ENCODE measurements around the gene RNF130.
"Not testable (repeated sequence)": the region's sequence is repeated elsewhere in the genome, so short reads cannot be mapped to it uniquely, and the experiment has no call there.

Gene RNF130

DNA sequence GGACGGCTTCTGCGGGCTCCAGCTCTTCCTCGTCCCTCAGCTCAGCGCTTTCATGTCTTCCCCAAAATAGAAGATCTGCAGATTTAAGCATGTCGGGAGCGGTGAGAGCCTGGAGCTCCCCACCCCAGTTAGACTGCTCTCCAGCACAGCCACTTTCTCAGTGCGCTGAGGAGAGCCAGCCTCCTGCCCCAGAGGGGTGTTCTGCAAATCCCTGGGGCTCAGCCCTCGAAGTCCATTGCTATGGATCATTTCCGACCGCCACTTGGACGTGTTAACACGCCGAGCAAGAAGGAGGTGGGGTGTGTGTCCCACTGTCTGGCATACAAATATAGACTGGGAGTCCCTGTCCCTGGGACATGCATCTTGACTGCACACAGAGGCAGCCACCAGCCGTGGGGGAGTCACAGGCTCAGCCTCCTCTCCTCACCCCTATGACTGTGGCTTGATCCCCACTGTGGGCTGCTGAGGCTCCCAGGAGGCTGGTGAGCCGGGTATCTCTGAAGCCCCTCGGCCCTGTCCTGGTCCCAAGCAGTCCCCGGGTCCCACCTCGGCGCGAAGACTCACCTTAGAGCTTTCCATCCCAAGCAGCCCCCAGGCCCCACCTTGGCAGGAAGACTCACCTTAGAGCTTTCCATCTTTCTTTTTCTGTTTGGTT lies 30.0 kb upstream of the RNF130 start:
- DNase-seq: no peak

DNA sequence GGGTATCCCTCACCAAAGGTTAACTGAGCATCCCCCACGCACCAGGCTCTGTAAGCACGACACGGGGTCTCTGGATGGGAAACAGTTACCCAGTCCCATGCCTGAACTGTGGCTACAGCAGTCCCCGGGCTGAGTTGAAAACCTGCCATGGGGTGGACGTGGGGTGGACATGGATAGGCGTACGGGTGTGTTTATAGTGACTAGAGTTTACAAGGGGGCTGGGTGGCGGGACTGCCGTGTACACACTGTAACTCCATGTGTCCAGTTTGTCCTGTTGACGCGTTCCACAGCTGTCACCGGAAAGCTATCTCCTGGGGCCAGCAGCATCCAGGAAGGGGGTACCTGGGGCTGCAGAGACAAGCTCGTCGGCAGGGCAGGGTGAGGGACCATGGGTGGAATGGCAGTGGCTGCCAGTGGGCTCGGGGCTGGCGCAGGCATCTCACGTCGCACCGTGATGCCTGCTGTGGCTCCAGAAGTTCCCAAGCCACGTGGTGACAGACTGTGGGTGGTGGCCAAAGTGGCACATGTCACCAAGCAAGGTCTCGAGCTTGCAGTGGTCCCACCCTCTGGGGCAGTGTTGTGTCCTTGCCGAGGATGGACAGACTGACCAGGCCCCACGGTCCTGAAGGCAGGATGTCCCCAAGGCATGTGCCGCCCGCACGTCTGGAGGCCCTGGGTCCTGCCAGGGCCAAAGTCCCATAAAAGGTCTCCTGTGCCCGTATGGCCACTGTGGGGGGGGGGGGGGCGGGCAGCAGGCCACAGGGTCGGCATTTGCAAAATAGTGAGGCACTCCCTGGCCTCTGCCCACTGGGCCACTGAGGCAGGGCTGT lies 29.3 kb upstream of the RNF130 start:
- DNase-seq: no peak

DNA sequence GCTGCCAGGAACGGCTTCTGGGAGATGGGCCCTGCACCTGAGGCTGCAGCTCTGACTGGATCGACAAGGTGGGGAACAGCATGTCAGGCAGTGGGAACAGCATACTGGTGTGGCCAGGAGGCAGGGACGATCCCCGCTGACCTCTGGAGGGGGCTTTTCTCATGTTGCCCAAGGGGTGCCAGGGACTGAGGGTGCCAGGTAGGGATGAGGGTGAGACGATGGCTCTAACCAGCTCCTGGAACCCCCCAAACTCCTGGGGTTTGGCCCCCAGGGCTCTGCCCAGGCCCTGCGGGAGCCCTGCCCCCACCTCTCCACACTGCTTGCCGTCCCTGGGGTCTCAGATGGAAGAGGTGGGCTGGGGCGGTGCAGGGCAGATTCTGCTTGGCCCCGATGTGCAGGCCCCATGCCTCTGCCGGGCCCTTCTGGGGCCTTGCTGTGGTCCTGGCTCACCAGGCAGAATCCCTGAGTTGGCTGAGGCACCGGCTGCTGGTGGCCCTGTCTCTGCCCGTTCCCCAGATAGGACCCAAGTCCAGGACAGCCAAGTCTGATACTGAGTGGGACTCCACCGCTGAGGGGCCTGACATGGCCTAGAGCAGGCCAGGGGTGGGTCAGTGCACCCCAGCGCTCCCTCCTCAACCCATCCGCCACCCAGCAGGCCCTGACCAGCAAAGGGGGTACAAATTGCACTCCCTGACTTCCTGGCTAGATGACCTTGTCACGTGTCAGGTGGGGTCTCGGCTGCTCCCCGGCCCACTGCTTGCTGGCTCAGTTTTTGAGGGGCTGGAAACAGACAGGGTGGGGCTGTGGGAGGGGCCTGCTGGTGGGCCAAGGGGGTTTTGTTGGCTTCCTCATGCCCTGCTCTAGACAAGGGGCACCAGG lies 28.4 kb upstream of the RNF130 start:
- no peak for DNase-seq

DNA sequence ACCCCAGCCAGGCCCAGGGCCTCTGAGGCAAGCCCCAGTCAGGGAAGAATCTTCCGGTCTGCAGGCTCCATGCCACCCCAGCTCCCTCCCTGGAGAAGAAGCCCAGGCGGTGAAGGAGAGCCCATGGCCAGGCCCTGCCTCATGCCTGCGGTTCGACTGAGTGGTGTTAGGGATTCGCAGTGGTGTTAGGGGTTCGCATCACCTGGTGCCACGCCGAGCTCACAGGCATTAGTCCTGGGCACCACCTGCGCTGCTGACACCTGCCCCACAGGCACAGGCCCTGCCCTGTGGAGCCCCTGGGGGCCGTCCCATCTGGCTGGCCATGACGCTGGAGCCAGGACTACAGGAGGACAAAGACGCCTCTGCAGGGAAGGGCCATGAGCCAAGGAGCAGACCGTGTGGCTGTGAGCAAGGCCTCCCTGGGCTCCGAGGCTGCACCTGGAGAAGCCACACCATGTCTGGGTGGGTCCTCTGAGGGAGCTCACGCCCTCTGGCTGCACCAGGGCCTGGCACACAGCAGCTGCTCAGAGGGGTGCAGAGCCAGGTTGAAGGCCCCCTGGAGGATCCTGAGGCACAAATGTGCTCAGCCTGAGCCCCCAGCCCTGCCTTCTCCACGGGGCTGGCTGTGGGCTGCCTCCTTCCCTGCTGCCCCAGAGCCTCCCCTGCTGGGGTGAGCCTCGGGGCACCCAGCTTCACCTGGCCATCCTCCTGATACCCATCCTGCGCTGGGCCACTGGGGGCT lies 27.6 kb upstream of the RNF130 start:
- DNase-seq: no peak

DNA sequence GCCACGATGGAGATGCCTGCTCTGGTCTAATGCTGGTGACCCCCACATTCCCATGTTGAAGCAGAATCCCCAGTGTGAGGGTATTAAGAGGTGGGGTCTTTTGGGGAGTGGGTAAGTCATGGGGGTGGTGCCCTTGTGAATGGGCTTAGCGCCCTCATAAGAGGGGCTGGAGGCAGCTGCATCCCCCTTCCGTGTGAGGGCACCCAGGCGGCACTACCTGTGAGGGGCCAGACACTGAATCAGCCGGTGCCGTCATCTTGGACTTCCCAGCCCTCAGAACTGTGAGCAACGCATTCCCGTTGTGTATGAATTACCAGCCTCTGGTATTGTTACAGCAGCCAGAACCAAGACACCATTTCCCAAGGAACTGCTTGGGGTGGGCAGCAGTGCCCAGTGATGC lies 27.0 kb upstream of the RNF130 start:
- DNase-seq: no peak

DNA sequence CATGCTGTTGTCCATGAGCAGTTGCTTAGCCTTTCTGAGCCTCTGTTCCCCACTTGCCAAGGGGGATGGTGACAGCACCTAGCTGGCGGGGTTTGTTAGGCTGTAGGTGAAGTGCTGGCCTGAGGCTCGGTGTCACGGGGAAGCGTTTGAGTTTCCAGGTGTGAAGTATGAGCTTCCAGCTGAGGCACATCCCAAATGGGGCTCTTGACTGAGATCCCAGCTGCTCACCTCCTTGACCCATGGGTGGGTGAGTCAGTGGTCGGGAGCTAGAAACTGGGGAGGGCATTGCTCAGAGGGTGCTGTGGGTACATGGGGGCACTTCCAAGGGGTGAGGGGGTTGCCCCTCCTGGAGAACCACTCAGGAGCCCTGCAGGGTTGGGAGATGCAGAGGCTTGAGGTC lies 26.4 kb upstream of the RNF130 start:
- no peak for DNase-seq

DNA sequence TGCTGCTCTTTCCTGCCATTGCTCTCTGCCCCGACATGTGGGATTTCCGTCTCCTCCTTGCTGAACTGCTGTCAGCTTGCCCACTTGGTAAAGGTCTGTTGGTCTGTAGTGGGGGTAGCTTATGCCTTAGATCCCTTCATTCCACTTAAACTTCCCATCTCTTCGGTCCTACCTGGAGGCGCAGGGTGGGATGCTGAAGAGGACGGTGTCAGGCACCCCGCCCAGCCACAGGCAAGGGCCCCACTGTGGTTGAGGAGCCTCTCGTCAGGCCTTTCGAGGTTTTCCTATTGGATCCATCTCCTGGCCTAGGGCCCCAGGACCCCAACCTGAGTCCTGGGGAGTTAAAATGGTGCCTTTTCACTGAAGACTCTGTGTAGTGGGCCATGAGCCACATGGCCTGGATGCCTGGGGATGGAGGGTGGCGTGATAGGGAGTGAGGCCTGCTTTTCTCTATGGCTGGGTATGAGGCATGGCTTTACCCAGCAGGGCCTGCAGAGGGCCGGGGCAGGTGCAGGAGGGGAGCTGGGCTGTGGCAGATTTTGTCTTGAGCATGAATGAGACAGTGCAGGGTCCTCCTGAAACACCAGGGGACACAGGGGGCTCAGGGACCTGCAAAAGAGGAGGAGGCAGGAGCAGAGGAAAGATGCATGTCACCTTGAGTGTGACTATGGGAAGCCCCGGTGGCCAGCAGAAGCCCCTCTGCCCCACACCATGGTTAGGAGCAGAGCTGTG lies 25.8 kb upstream of the RNF130 start:
- DNase-seq: no peak

DNA sequence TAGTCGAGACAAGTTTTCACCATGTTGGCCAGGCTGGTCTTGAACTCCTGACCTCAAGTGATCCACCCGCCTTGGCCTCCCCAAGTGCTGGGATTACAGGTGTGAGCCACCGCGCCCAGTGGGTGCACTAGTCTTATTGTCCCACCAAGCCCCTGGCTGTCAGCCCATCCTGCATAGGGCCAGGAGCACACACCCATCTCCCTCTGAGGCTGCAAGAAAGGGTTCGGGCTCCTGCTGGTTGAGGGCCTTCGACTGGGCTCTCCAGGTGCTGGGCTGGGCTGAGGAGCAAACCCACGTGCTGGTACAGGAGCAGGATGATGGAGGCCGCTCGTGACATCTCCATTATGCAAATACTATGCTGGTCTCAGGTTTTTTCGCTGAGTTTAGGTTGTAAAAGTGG lies 25.1 kb upstream of the RNF130 start:
- no peak for DNase-seq

DNA sequence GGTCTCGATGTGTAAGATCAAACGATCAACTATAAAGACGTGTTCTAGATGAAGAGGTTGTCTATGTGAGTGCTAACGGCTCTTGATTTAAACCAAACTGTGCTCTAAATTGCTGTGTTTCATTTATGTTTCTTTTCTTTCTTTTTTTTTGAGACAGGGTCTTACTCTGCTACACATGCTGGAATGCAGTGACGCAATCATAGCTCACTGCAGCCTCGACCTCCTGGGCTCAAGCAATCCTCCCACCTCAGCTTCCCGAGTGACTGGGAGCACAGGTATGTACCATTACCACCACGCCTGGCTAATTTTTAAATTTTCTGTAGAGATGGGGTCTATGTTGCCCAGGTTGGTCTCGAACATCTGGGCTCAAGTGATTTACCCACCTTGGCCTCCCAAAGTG lies 24.0 kb upstream of the RNF130 start:
- no peak for DNase-seq

DNA sequence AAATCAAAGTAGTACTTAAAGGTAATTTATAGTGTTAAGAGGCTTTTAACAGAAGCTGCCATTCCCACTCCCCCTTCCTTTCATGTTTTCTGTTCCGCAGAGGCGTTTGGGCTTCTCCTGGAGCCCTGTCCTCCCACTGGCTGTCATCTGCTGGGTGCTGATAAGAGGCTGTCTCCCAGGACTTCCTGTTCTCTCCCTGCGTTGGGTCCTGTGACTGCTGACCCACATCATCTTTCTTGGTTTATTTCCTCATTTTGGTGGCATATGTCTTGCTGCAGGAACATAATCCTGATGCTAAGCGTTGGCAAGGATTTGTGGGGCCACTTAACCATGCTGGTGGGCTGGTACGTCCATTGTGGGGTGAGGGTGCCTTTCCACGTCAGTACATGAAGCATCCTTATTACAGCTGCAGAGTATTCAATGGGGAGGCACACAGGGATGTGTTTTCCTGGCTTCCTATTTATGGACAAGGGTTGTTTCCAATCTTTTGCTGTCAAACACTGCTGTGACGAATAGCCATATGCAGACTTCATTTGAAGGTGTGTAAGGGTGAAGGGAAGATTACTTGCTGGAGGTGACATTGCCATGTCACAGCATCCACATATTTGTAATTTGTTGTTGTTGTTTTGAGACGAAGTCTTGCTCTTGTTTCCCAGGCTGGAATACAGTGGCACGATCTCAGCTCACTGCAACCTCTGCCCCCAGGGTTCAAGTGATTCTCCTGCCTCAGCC lies 22.3 kb upstream of the RNF130 start:
- DNase-seq: peak; percentile 42

DNA sequence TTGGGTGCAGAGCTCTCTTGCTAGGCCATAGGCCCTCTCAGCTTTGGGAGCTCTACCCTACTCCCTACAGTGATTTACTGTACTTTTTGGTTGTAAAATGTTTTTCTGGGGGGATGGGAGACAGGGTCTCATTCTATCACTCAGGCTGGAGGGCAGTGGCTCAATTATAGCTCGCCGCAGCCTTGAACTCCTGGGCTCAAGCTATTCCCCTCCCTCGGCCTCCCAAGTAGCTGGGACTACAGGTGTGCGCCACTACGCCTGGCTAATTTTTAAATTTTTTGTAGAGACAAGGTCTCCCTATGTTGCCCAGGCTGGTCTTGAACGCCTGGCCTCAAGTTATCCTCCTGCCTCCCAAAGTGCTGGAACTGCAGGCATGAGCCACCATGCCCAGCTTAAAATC lies 21.7 kb upstream of the RNF130 start:
- DNase-seq: no peak

DNA sequence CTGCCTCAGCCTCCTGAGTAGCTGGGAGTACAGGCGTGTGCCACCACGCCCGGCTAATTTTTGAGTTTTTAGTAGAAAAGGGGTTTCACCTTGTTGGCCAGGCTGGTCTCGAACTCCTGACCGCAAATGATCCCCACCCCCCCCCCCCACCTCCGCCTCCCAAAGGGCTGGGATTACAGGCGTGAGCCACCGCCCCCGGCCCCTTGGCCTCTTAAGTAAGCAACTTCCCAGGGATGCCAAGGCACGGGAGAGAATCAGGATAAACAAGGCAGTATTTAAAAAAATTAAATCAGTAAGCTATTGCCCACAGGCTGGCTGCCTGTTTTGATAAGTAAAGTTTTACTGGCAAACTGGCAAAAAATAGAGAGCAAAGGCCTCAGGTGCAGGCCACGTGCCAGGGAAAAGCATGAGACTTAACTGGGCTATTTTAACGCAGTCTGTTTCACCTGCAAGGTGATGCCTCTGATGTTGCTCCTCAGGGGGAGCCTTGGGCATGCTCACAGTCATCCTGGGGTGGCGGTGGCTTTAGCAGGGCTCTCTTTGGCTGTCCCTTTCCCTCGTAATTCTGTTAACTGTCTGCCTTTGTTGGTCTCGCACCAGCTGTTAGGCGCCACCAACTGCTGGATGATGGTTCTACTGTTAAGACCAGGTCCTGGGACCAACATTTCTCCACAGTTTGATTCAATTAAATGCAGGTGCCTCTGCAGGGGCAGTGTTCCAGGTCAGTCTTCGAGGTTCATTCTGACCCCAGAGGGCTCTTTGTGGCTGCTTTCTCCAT lies 19.4 kb upstream of the RNF130 start:
- DNase-seq: no peak

DNA sequence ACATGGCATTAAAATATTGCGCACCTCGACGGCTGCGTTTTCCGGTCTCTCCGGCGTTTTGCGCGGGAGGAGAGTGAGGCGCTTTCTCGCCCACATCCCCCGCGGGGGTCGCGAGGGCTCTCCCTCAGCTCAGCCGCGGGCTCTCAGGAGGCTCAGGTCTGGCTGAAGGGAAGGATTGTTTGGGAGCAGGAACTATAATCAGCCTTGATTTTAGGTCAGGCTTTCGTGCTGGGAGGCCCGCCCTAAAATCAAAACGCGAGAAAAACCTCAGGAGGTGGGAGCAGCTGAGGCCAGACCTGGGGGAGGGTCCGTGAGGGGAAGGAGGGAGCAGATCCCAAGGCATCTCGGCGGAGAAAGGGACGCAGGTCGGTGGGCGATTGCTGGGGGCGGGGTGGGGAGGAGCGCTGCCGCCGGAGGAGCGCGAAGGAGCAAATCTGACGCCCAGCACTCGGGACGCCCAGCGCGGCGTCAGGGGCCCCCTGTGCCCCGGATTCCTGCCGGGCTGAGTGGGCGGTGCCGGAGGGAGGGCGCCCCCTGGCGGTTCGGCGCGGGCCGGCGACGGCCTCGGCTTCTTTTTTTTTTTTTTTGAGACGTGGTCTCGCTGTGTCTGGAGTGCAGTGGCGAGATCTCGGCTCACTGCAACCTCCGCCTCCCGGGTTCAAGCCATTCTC lies 18.7 kb upstream of the RNF130 start:
- DNase-seq: peak; percentile 76

DNA sequence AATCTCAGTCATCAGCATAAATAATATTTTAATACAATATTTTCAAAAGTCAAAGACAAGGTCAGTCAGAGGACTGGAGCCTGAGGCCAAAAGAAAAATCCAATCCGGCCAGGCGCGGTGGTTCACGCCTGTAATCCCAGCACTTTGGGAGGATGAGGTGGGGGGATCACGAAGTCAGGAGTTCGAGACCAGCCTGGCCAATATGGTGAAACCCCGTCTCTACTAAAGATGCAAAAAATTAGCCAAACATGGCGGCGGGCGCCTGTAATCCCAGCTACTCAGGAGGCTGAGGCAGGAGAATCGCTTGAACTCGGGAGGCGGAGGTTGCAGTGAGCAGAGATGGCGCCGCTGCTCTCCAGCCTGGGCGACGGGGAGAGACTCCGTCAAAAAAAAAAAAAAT lies 18.1 kb upstream of the RNF130 start:
- not testable (repeated sequence) for DNase-seq

DNA sequence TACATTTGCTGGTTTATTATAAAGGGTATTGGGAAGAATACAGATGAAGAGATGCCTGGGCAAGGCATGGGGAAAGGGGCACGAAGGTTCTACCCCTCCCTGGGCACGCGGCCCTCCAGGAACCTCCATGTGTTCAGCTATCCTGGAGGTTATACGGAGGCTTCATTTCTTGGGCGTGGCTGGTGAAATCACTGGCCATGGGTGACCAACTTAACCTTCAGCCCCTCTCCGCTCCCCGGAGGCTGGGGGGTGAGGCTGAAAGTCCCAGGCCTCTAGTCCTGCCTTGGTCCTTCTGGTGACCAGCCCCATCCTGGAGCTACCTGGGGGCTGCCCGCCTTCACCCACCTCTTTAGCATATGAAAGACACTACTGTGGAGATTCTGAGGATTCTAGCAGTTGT lies 17.0 kb upstream of the RNF130 start:
- no peak for DNase-seq

DNA sequence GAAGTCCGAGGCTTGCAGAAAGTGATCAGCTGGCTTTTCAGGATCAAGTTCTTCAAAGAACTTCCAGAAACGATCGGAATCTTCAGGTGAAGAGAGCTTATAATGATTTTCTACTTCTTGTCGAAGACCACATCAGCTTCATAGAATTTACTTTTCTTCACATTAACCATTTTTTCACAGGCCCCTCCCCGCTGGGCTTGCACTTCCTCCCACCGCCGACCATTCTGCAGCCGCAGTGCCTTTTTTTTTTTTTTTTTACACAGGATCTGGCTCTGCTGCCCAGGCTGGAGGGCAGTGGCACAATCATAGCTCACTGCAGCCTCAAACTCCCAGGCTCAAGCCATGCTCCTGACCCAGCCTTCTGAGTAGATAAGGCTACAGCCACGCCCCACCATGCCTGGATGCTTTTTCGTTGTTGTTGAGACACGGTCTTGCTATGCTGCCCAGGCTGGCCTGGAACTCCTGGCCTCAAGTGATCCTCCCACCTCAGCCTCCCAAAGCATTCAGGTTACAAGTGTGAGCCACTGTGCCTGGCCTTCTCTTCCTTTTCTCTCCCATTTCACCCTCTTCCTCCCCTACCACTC lies 15.3 kb upstream of the RNF130 start:
- DNase-seq: no peak

DNA sequence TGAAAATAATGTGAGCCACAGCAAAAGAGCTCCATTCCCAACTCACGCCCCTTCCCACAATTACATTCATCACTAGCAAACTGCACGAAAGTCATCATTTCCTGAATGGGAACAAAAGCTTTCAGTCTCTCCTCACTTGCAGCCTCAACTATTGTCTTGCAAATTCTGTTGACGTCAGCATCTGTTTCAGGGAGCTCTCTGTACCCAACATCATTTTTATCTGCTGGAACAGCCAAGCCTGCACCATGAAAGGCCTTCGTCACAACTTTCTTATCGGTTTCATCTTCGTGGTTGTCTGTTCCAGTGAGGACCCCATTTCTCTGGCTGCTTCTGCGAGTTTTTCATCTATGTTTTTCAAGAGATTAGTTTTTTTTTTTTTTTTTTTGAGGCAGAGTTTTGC lies 14.3 kb upstream of the RNF130 start:
- DNase-seq: peak; percentile 37

DNA sequence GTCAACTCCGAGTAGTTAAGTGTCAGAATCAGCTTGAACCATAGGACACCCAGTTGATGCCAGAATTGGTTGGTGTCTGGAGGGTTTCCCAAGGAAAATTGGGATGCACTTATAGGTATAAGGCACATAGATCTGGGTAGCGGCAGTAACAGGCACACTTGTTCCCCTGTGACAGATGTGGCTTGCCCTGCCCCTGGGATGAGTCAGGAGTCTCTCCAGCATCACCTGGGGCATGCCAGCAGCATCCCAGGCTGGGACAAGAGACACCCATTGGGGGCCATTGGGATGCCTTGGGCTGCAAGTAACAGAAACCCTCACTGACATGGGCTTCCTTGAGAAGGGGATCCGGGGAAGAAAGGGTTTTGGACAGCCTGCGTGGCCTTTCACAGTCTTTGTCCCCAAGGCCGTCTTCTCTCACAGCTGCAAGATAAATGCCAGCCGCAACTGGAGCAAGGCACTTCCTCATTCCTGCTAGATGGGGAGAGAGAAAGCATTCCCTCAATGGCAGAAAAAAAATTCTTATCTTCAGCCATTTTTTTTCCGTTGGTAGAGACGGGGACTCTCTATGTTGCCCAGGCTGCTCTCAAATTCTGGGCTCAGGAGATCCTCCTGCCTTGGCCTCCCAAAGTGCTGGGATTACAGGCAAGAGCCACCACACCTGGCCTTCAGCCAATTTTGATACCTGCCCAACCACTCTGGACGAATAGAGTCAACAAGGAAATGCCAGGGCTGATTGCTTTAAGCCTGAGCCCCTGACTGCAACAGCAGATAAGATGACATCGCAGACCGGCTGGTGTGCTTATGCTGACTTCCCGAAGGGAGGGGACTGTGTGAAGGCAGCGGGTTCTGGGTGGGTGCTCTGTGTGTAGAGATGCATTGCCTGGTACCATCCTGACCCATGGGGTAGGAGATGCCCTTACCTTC lies 13.3 kb upstream of the RNF130 start:
- DNase-seq: no peak
